ENCODE measurements around the gene KCNA10. TPM values are rescaled to one million over a fixed set of nuclear protein-coding genes. Genes with fewer than 3 reads are reported as not detected.

Gene KCNA10
- total and polyA plus RNA-seq, 2 donors (not counting 3 experiments of a cell fraction or from before 2014, with no cell fraction given) = not detected

- no TSS peak for BruUV-seq (replicated peaks)
- Histone ChIP-seq H3K27me3 (ENCODE audit: control insufficient read depth in 2 of 2, insufficient read depth in 2 of 2, low read length in 2 of 2) (peaks cover 0 to 4% of the 10 kb centered on the region in 2 experiments), H3K27ac (ENCODE audit: insufficient read depth, low read depth, low read length) (no peak overlapping the region), H3K9ac (replicated peaks; ENCODE audit: extremely low read depth, insufficient read depth, low read length) (no peak overlapping the region), H3K4me3 (replicated peaks in 1 of 3; ENCODE audit: insufficient read depth in 1 of 3, low read depth in 1 of 3, low read length in 3 of 3) (no peak overlapping the region), H3K36me3 (ENCODE audit: control insufficient read depth in 2 of 2, extremely low read depth in 1 of 2, insufficient read depth in 2 of 2, low read length in 2 of 2) (no peaks in the 10 kb centered on the region), H2AFZ (ENCODE audit: low read depth, low read length) (no peak overlapping the region), H3K4me2 (ENCODE audit: insufficient read depth, low read length) (no peak overlapping the region), H4K20me1 (replicated peaks; ENCODE audit: control insufficient read depth, extremely low read depth, insufficient read depth, low read length) (no peaks in the 10 kb centered on the region), H3K9me1 (replicated peaks; ENCODE audit: control insufficient read depth, extremely low read depth, insufficient read depth, low read length) (no peaks in the 10 kb centered on the region), H3K79me2 (ENCODE audit: control insufficient read depth, insufficient read depth, low read length) (no peaks in the 10 kb centered on the region), H3K9me3 (replicated peaks; ENCODE audit: control insufficient read depth, insufficient read depth, low read length) (no peaks in the 10 kb centered on the region), H3K4me1 (ENCODE audit: control insufficient read depth, extremely low read depth, insufficient read depth, low read length) (no peaks in the 10 kb centered on the region)
- intact Hi-C loops (cut with micrococcal nuclease) = no loop called here
- DNase-seq (ENCODE audit: low read depth, low spot score) (no peak), FAIRE-seq (no peak)
- dilution Hi-C loops (cut with MboI; ENCODE audit: extremely low pct_ligation_motif_present, low sequenced_read_pairs) = no loop called here
- TF ChIP-seq MYC (IDR thresholded peaks at IDR 0.05; ENCODE audit: low read depth, low read length) (no peak), POLR2A (IDR thresholded peaks at IDR 0.05; ENCODE audit: low read depth, low read length) (no peak), FOS (IDR thresholded peaks at IDR 0.05; ENCODE audit: borderline replicate concordance, insufficient read depth, low read length) (no peak), JUN (IDR thresholded peaks at IDR 0.05; ENCODE audit: borderline replicate concordance, insufficient read depth, insufficient read length, low read depth) (no peak), GATA2 (IDR thresholded peaks at IDR 0.05; ENCODE audit: insufficient read depth, insufficient read length, low read depth, low read length) (no peak)
- ChIA-PET POLR2A (no interaction called here), CTCF (interaction anchor here (1.0 kb wide), 1 partner anchor 31 kb away, joined by 4 read pairs; no protein-coding TSS in a partner anchor)
Observed at GRCh38 chr1:110490791-110491451, 28.1 kb downstream of the KCNA10 start.

- Histone ChIP-seq H3K4me2 (ENCODE audit: insufficient read depth, low read length) (no peak overlapping the region), H3K27me3 (ENCODE audit: control insufficient read depth in 2 of 2, insufficient read depth in 2 of 2, low read length in 2 of 2) (peaks cover 0 to 1% of the 10 kb centered on the region in 2 experiments), H3K9ac (replicated peaks; ENCODE audit: extremely low read depth, insufficient read depth, low read length) (no peak overlapping the region), H3K27ac (ENCODE audit: insufficient read depth, low read depth, low read length) (no peak overlapping the region), H2AFZ (ENCODE audit: low read depth, low read length) (no peak overlapping the region), H3K9me1 (replicated peaks; ENCODE audit: control insufficient read depth, extremely low read depth, insufficient read depth, low read length) (no peaks in the 10 kb centered on the region), H4K20me1 (replicated peaks; ENCODE audit: control insufficient read depth, extremely low read depth, insufficient read depth, low read length) (no peaks in the 10 kb centered on the region), H3K79me2 (ENCODE audit: control insufficient read depth, insufficient read depth, low read length) (no peaks in the 10 kb centered on the region), H3K4me3 (replicated peaks in 1 of 3; ENCODE audit: insufficient read depth in 1 of 3, low read depth in 1 of 3, low read length in 3 of 3) (no peak overlapping the region), H3K4me1 (ENCODE audit: control insufficient read depth, extremely low read depth, insufficient read depth, low read length) (no peaks in the 10 kb centered on the region), H3K9me3 (replicated peaks; ENCODE audit: control insufficient read depth, insufficient read depth, low read length) (no peaks in the 10 kb centered on the region), H3K36me3 (ENCODE audit: control insufficient read depth in 2 of 2, extremely low read depth in 1 of 2, insufficient read depth in 2 of 2, low read length in 2 of 2) (no peaks in the 10 kb centered on the region)
- ChIA-PET CTCF (interaction anchor here (1.0 kb wide), 1 partner anchor 30 kb away, joined by 4 read pairs; no protein-coding TSS in a partner anchor), POLR2A (no interaction called here)
- no peak for FAIRE-seq
- no peak for DNase-seq (ENCODE audit: low read depth, low spot score)
- BruUV-seq (replicated peaks) = no TSS peak
- intact Hi-C loops (cut with micrococcal nuclease) (no loop called here), dilution Hi-C loops (cut with MboI; ENCODE audit: extremely low pct_ligation_motif_present, low sequenced_read_pairs) (no loop called here)
- no peak for TF ChIP-seq JUN (IDR thresholded peaks at IDR 0.05; ENCODE audit: borderline replicate concordance, insufficient read depth, insufficient read length, low read depth)
Observed at GRCh38 chr1:110489973-110490542, 28.9 kb downstream of the KCNA10 start.
